Neuronal stem cell (in vitro differentiated cells): ENCODE measurements around the gene PHACTR3.

Source experiments
- DNase-seq: peaks from one replicate; pipeline ENCODE4 v3.0.0-alpha.2; 2013; ENCODE audit warnings: low spot score
- H2AFZ ChIP-seq: one replicate; pipeline ENCODE4 v1.6.1; 2013; ENCODE audit warnings: mild to moderate bottlenecking, low read length, inconsistent platforms
- H2AK5ac ChIP-seq: 2 replicates; pipeline ENCODE4 v1.6.1; 2013; ENCODE audit warnings: low read depth, mild to moderate bottlenecking, inconsistent platforms, low read length, moderate library complexity, mixed read lengths
- H2BK120ac ChIP-seq: 2 replicates; pipeline ENCODE4 v1.6.1; 2013; ENCODE audit warnings: low read depth, mild to moderate bottlenecking, inconsistent platforms, low read length, moderate library complexity, mixed read lengths
- H2BK12ac ChIP-seq: one replicate; pipeline ENCODE4 v1.6.1; 2013; ENCODE audit warnings: low read length, inconsistent platforms
- H2BK15ac ChIP-seq: 2 replicates; pipeline ENCODE4 v1.6.1; 2013; ENCODE audit warnings: mild to moderate bottlenecking, low read length, inconsistent platforms, mixed read lengths
- H2BK5ac ChIP-seq: one replicate; pipeline ENCODE4 v1.6.1; 2013; ENCODE audit warnings: inconsistent platforms, mild to moderate bottlenecking, low read length, moderate library complexity
- H3K14ac ChIP-seq: one replicate; pipeline ENCODE4 v1.6.1; 2013; ENCODE audit warnings: low read length, inconsistent platforms
- H3K18ac ChIP-seq: 2 replicates; pipeline ENCODE4 v1.6.1; 2013; ENCODE audit warnings: low read length, inconsistent platforms
- H3K23ac ChIP-seq: 2 replicates; pipeline ENCODE4 v1.6.1; 2013; ENCODE audit warnings: low read depth, mild to moderate bottlenecking, mixed read lengths, low read length, inconsistent platforms; ENCODE audit not compliant: poor library complexity
- H3K27ac ChIP-seq: replicated peaks from 3 replicates; pipeline ENCODE4 v1.5.1; 2013; ENCODE audit warnings: low read length, inconsistent platforms
- H3K27me3 ChIP-seq, 3 experiments: 2 replicates each; pipeline ENCODE4 v1.6.1; 2013; ENCODE audit warnings: low read length in 3 of 3, mild to moderate bottlenecking in 2 of 3, inconsistent platforms in 1 of 3, low read depth in 1 of 3, mixed read lengths in 1 of 3, moderate library complexity in 1 of 3; ENCODE audit not compliant: control insufficient read depth in 3 of 3, insufficient read depth in 3 of 3
- H3K36me3 ChIP-seq, 2 donors: replicated peaks in 1 of 2; 2 replicates each; pipeline ENCODE4 v1.6.1; 2013; ENCODE audit warnings: low read length in 2 of 2; ENCODE audit not compliant: control insufficient read depth in 2 of 2, insufficient read depth in 2 of 2
- H3K4ac ChIP-seq: 2 replicates; pipeline ENCODE4 v1.6.1; 2013; ENCODE audit warnings: inconsistent platforms, mild to moderate bottlenecking, low read length, moderate library complexity
- H3K4me1 ChIP-seq, 2 donors: 1 replicate in 1 of 2; 2 replicates in 1 of 2; pipeline ENCODE4 v1.6.1; 2013; ENCODE audit warnings: low read length in 2 of 2, low read depth in 1 of 2; ENCODE audit not compliant: control insufficient read depth in 2 of 2, insufficient read depth in 1 of 2
- H3K4me2 ChIP-seq: one replicate; pipeline ENCODE4 v1.6.1; 2013; ENCODE audit warnings: mild to moderate bottlenecking, low read length, inconsistent platforms; ENCODE audit not compliant: insufficient read depth, poor library complexity, severe bottlenecking
- H3K4me3 ChIP-seq, 2 donors: 2 replicates each; pipeline ENCODE4 v1.5.1; 2013; ENCODE audit warnings: low read length in 2 of 2, mild to moderate bottlenecking in 2 of 2, inconsistent platforms in 1 of 2, moderate library complexity in 1 of 2
- H3K79me1 ChIP-seq: one replicate; pipeline ENCODE4 v1.6.1; 2013; ENCODE audit warnings: low read depth, mild to moderate bottlenecking, inconsistent platforms, low read length, moderate library complexity
- H3K9ac ChIP-seq: one replicate; pipeline ENCODE4 v1.6.1; 2013; ENCODE audit warnings: mild to moderate bottlenecking, low read depth, low read length, inconsistent platforms; ENCODE audit not compliant: poor library complexity
- H3K9me3 ChIP-seq, 2 donors: replicated peaks in 1 of 2; 2 replicates each; pipeline versions ENCODE3 to v1.6.1; 2013; ENCODE audit warnings: low read length in 2 of 2, mild to moderate bottlenecking in 2 of 2, inconsistent platforms in 1 of 2, low read depth in 1 of 2, mixed read lengths in 1 of 2, moderate library complexity in 1 of 2; ENCODE audit not compliant: control insufficient read depth in 2 of 2, insufficient read depth in 1 of 2
- H4K8ac ChIP-seq: one replicate; pipeline ENCODE4 v1.6.1; 2013; ENCODE audit warnings: low read depth, mild to moderate bottlenecking, inconsistent platforms, low read length, moderate library complexity
- H4K91ac ChIP-seq: one replicate; pipeline ENCODE4 v1.6.1; 2013; ENCODE audit warnings: low read length, low read depth, mild to moderate bottlenecking, inconsistent platforms; ENCODE audit not compliant: poor library complexity
- WGBS, 2 donors: extraction: QIAGEN DNeasy Blood & Tissue Kit; methylation state at CpG; one replicate each; pipeline ENCODE4 v1.1.7; 2013; ENCODE audit warnings: missing lambda C conversion rate in 2 of 2, mixed read lengths in 1 of 2; ENCODE audit not compliant: insufficient read length in 2 of 2, insufficient replicate concordance in 1 of 2; ENCODE audit errors: extremely low coverage in 2 of 2; 5-methylcytosine and 5-hydroxymethylcytosine counted together

The PHACTR3 gene

GRCh38 chr20:59784365-59784764 is 180.0 kb downstream of the PHACTR3 start:
- WGBS, 2 donors, result no CpG with 5 or more reads among the region's 5 CpGs
- Histone ChIP-seq H3K27ac (no peak overlapping the region), H3K4me1 (peaks cover 3 to 4% of the 10 kb centered on the region in 2 donors), H2AK5ac (no peak overlapping the region), H3K9me3 (no peaks in the 10 kb centered on the region), H3K14ac (no peak overlapping the region), H3K36me3 (no peaks in the 10 kb centered on the region), H3K4ac (no peak overlapping the region), H3K27me3 (peaks cover 0 to 24% (median 0%) of the 10 kb centered on the region in 3 experiments), H2BK120ac (no peak overlapping the region), H4K91ac (no peak overlapping the region), H3K23ac (no peak overlapping the region), H2BK5ac (no peak overlapping the region), H2BK12ac (no peak overlapping the region), H3K18ac (no peak overlapping the region), H4K8ac (no peak overlapping the region), H3K4me2 (no peak overlapping the region), H2AFZ (no peak overlapping the region), H2BK15ac (no peak overlapping the region), H3K79me1 (no peaks in the 10 kb centered on the region), H3K4me3 (no peak overlapping the region), H3K9ac (no peak overlapping the region)
- no peak for DNase-seq

GRCh38 chr20:59784791-59785668 is 180.7 kb downstream of the PHACTR3 start:
- H3K23ac ChIP-seq, result no peak overlapping the region
- H3K9ac ChIP-seq, result no peak overlapping the region
- H4K8ac ChIP-seq, result peak overlapping the region; percentile 44
- H3K18ac ChIP-seq, result no peak overlapping the region
- H4K91ac ChIP-seq, result no peak overlapping the region
- H2BK15ac ChIP-seq, result no peak overlapping the region
- no peak overlapping the region for H2BK120ac ChIP-seq
- no peak overlapping the region for H2AFZ ChIP-seq
- no peak overlapping the region for H3K4ac ChIP-seq
- no peak for DNase-seq
- no peak overlapping the region for H3K4me3 ChIP-seq
- peaks cover 3 to 4% of the 10 kb centered on the region in 2 donors for H3K4me1 ChIP-seq
- H3K27me3 ChIP-seq, result peaks cover 0 to 21% (median 0%) of the 10 kb centered on the region in 3 experiments
- H3K4me2 ChIP-seq, result no peak overlapping the region
- WGBS, 2 donors, result no CpG with 5 or more reads among the region's 16 CpGs
- no peaks in the 10 kb centered on the region for H3K79me1 ChIP-seq
- H3K14ac ChIP-seq, result no peak overlapping the region
- no peak overlapping the region for H3K27ac ChIP-seq
- no peaks in the 10 kb centered on the region for H3K36me3 ChIP-seq
- H3K9me3 ChIP-seq, result peaks cover 0 to 1% of the 10 kb centered on the region in 2 donors
- no peak overlapping the region for H2BK5ac ChIP-seq
- no peak overlapping the region for H2BK12ac ChIP-seq
- no peak overlapping the region for H2AK5ac ChIP-seq

- H3K36me3 ChIP-seq, result no peaks in the 10 kb centered on the region
- no peak overlapping the region for H3K4ac ChIP-seq
- H2BK15ac ChIP-seq, result no peak overlapping the region
- no peak overlapping the region for H3K9ac ChIP-seq
- H3K27me3 ChIP-seq, result peaks cover 0 to 24% (median 0%) of the 10 kb centered on the region in 3 experiments
- H2AK5ac ChIP-seq, result no peak overlapping the region
- no peak overlapping the region for H3K23ac ChIP-seq
- H3K4me3 ChIP-seq, result no peak overlapping the region
- H4K8ac ChIP-seq, result no peak overlapping the region
- H2AFZ ChIP-seq, result no peak overlapping the region
- DNase-seq, result no peak
- H3K4me1 ChIP-seq, result peaks cover 3 to 4% of the 10 kb centered on the region in 2 donors
- H2BK5ac ChIP-seq, result no peak overlapping the region
- no peaks in the 10 kb centered on the region for H3K79me1 ChIP-seq
- no CpG with 5 or more reads among the region's 6 CpGs for WGBS, 2 donors
- H4K91ac ChIP-seq, result no peak overlapping the region
- H3K27ac ChIP-seq, result no peak overlapping the region
- H2BK12ac ChIP-seq, result no peak overlapping the region
- H3K9me3 ChIP-seq, result peaks cover 0 to 1% of the 10 kb centered on the region in 2 donors
- H2BK120ac ChIP-seq, result no peak overlapping the region
- no peak overlapping the region for H3K4me2 ChIP-seq
- H3K18ac ChIP-seq, result no peak overlapping the region
- no peak overlapping the region for H3K14ac ChIP-seq
Observed at GRCh38 chr20:59785669-59785959, 181.3 kb downstream of the PHACTR3 start.

DNA sequence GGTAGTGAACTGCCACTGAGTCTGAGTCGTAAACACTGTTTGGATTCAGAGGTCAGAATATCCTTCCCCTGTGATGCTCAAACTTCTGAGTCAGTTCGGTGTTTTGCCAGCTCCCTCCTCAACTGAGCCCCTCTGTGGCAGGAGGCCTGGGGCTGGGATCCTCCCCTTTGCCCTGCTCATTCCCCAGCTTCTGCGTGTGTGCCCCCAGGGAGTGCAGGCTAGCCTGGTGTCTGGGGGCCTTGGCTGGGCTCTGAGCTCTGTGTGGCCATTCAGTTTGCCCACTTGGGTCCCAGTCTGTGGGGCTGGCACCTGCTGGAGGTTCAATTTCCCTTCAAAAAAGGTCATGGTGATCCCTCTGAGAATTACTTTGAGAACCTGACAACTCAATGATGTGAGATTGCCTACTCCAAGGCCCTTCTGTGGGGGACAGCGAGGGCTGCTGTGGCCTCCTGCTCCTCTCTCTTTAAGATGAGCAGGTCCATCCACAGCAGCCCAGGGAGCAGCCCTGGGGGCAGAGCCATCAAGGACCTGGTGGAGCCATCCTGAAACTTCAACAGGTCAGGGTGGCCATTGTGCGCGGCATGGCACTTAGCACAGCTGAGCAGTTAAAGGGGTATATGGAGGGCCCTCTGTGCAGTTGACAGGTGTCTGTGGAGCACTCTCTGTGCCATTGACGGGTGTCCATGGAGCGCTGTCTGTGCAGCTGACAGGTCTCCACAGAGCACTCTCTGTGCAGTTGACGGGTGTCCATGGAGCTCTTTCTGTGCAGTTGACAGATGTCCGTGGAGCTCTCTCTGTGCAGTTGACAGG is 181.9 kb downstream of the PHACTR3 start:
- Histone ChIP-seq H3K4me3 (no peak overlapping the region), H2BK15ac (no peak overlapping the region), H2AFZ (no peak overlapping the region), H4K91ac (no peak overlapping the region), H3K9ac (no peak overlapping the region), H3K23ac (no peak overlapping the region), H4K8ac (no peak overlapping the region), H3K9me3 (peaks cover 0 to 1% of the 10 kb centered on the region in 2 donors), H3K4me2 (no peak overlapping the region), H3K4me1 (peaks cover 3 to 4% of the 10 kb centered on the region in 2 donors), H3K27me3 (peaks cover 0 to 24% (median 0%) of the 10 kb centered on the region in 3 experiments), H3K14ac (no peak overlapping the region), H2AK5ac (no peak overlapping the region), H3K27ac (no peak overlapping the region), H2BK5ac (no peak overlapping the region), H3K36me3 (no peaks in the 10 kb centered on the region), H2BK120ac (no peak overlapping the region), H3K18ac (no peak overlapping the region), H3K79me1 (no peaks in the 10 kb centered on the region), H3K4ac (no peak overlapping the region), H2BK12ac (no peak overlapping the region)
- WGBS, 2 donors, result no CpG with 5 or more reads among the region's 10 CpGs
- DNase-seq, result no peak
